Transverse colon (tissue), 4 donors: ENCODE data around the gene CDCA7L.

Source experiments
- CTCF ChIP-seq, 5 experiments: fragments of 200-600 bp in 3 of 5; fragments of 450-650 bp in 2 of 5; sonication (generic) in 3 of 5; IDR thresholded peaks; 1 replicate in 2 of 5; 2 replicates in 3 of 5; pipeline ENCODE4 v1.5.1; 2016 to 2017; ENCODE audit warnings: antibody characterized with exemption in 5 of 5, inconsistent platforms in 3 of 5, mild to moderate bottlenecking in 2 of 5, moderate library complexity in 1 of 5
- EP300 ChIP-seq: sonication (generic); formaldehyde crosslinking; IDR thresholded peaks from one replicate; pipeline ENCODE4 v1.6.1; 2017; ENCODE audit warnings: antibody characterized with exemption, low read depth
- POLR2A ChIP-seq: fragments of 450-650 bp; IDR thresholded peaks from one replicate; pipeline ENCODE4 v1.6.1; 2016; ENCODE audit warnings: antibody characterized with exemption, mild to moderate bottlenecking, moderate library complexity
- POLR2AphosphoS5 ChIP-seq, 3 donors: sonication (generic); formaldehyde crosslinking; IDR thresholded peaks; one replicate each; pipeline ENCODE4 v1.6.1; 2016; ENCODE audit warnings: antibody characterized with exemption in 3 of 3

DNA sequence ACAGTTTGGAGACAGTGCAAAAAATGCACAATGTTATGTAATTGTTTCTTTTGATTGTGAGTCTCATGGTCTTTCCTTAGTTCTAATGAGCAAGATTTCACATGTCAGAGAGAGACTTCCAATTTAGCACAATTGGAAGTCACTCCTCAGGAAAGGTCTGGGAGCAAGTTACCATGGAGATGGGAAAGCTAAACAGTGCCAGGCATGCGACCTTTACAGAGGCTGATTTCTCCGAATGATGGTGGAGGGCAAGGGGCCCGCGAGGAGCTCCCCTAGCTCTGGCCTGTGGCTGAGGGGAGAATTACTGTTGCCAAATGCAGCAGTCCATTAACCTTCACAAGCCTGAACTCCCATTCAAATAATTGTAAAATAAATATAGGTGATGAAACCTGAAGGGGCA is 59.3 kb downstream of the CDCA7L start:
- TF ChIP-seq EP300 (no peak), CTCF (IDR thresholded peaks at IDR 0.05) (no peak), POLR2A (no peak), POLR2AphosphoS5 (IDR thresholded peaks at IDR 0.05) (no peak)
